B cell (primary cell): ENCODE results near the gene ERI3.

Experiments
- EZH2 ChIP-seq: IDR thresholded peaks from 2 replicates; pipeline ENCODE4 v1.6.1; 2012; ENCODE audit warnings: borderline replicate concordance, low read depth, mild to moderate bottlenecking, moderate library complexity, low read length; ENCODE audit not compliant: insufficient read depth, poor library complexity, severe bottlenecking
- TF ChIP-seq, protein P1 (sequence below): fragments of 200-600 bp; IDR thresholded peaks from one replicate; pipeline ENCODE4 v1.8.0; 2022; ENCODE audit warnings: antibody characterized with exemption, mild to moderate bottlenecking

DNA sequence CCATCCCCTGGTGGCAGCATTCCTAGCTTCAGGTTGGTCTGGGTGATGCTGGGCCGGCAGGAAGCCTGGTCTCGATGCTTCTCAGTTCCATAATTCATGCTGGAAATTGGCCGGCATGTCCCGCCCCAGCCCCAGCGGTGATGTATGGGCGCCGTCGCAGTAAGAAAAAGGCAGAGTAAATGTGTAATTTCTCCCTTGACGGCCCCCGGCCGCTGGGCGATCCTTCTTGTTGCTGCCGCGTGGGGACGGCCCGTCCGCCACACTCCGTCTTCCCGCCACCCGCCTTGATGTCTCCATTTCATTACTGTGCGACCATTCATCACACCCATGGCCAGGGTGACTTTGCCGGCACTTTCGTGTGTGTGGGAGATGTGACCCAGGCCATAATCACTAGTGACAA is 133.3 kb downstream of the ERI3 start:
- TF ChIP-seq, protein P1, sequence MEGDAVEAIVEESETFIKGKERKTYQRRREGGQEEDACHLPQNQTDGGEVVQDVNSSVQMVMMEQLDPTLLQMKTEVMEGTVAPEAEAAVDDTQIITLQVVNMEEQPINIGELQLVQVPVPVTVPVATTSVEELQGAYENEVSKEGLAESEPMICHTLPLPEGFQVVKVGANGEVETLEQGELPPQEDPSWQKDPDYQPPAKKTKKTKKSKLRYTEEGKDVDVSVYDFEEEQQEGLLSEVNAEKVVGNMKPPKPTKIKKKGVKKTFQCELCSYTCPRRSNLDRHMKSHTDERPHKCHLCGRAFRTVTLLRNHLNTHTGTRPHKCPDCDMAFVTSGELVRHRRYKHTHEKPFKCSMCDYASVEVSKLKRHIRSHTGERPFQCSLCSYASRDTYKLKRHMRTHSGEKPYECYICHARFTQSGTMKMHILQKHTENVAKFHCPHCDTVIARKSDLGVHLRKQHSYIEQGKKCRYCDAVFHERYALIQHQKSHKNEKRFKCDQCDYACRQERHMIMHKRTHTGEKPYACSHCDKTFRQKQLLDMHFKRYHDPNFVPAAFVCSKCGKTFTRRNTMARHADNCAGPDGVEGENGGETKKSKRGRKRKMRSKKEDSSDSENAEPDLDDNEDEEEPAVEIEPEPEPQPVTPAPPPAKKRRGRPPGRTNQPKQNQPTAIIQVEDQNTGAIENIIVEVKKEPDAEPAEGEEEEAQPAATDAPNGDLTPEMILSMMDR: no peak
- TF ChIP-seq EZH2: no peak
